T follicular helper cell (primary cell): Measurements from ENCODE around the gene NXF3.
"Not testable (repeated sequence)": the region's sequence is repeated elsewhere in the genome, so short reads cannot be mapped to it uniquely, and the experiment has no call there.

Experiments
- DNase-seq: peaks from one replicate; pipeline ENCODE4 v3.0.0-alpha.2; 2020; ENCODE audit warnings: low read depth

The NXF3 gene

DNA sequence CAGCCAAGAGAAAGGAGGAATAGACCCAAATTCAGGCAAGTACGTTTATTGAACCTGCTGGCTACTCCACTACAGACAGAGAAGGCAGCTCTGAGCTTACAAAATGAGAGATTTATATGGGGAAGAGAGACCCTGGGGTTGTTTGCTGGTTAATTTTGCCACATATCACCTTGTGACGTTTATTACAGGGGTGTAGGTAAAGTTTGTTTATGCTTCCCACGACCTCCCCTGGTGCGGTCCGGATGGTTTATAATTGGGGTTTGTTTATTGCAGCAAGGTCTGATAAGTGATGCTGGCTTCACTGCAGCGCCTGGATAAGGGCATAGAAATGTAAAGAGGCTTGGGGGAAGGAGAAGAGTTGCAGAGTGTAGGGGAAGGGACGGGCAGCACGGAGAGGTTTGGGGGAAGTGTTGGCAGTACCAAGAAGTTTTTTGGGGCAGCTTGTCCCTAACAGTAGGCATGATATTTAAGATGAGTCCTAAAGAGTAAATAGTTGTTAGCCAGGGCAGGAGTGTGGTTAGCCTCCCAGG, 41.6 kb downstream of the NXF3 start:
- DNase-seq, result no peak

DNA sequence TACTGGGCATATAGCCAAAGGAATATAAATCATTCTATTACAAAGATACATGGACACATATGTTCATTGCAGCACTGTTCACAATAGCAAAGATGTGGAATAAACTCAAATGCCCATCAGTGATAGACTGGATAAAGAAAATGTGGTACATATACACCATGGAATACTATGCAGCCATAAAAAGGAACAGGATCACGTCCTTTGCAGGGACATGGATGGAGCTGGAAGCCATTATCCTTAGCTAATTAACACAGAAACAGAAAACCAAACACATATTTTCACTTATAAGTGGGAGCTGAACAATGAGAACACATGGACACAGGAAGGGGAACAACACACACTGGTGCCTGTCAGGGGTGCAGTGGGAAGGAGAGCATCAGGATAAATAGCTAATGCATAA, 59.6 kb downstream of the NXF3 start:
- not testable (repeated sequence) for DNase-seq
